GM23248 (cell line): ENCODE results near the gene ACOT7. TPM values are rescaled to one million over a fixed set of nuclear protein-coding genes. Genes with fewer than 3 reads are reported as not detected.

Experiments
- DNase-seq: peaks from one replicate; pipeline ENCODE4 v3.0.0-alpha.2; 2015
- H2AFZ ChIP-seq: fragments of 200-600 bp; sonication (generic); 2 replicates; pipeline ENCODE4 v1.6.1; 2016; ENCODE audit warnings: antibody characterized with exemption
- H3F3A ChIP-seq: fragments of 200-600 bp; sonication (generic); 2 replicates; pipeline ENCODE4 v1.6.1; 2016; ENCODE audit warnings: mild to moderate bottlenecking, antibody characterized with exemption, mixed run types; ENCODE audit not compliant: insufficient read depth
- H3K27ac ChIP-seq: fragments of 200-600 bp; sonication (generic); 2 replicates; pipeline ENCODE4 v1.5.1; 2016; ENCODE audit warnings: mild to moderate bottlenecking
- H3K27me3 ChIP-seq: fragments of 200-600 bp; sonication (generic); replicated peaks from 2 replicates; pipeline ENCODE4 v1.6.1; 2016; ENCODE audit warnings: mild to moderate bottlenecking; ENCODE audit not compliant: insufficient read depth
- H3K36me3 ChIP-seq: fragments of 200-600 bp; sonication (generic); 2 replicates; pipeline ENCODE4 v1.6.1; 2016; ENCODE audit warnings: low read depth, mild to moderate bottlenecking
- H3K4me1 ChIP-seq: fragments of 200-600 bp; sonication (generic); 2 replicates; pipeline ENCODE4 v1.6.1; 2016; ENCODE audit warnings: mild to moderate bottlenecking; ENCODE audit not compliant: insufficient read depth
- H3K4me2 ChIP-seq: fragments of 200-600 bp; sonication (generic); one replicate; pipeline ENCODE4 v1.6.1; 2016; ENCODE audit warnings: mild to moderate bottlenecking; ENCODE audit not compliant: unreplicated experiment
- H3K4me3 ChIP-seq: fragments of 200-600 bp; sonication (generic); 2 replicates; pipeline ENCODE4 v1.5.1; 2016; ENCODE audit warnings: mild to moderate bottlenecking
- H3K79me2 ChIP-seq: fragments of 200-600 bp; sonication (generic); 2 replicates; pipeline ENCODE4 v1.6.1; 2016; ENCODE audit warnings: mild to moderate bottlenecking; ENCODE audit not compliant: insufficient read depth
- H3K9ac ChIP-seq: fragments of 200-600 bp; sonication (generic); 2 replicates; pipeline ENCODE4 v1.6.1; 2016; ENCODE audit warnings: mild to moderate bottlenecking
- H3K9me2 ChIP-seq: fragments of 200-600 bp; sonication (generic); 2 replicates; pipeline ENCODE4 v1.6.1; 2016; ENCODE audit warnings: mixed run types, mild to moderate bottlenecking, moderate library complexity; ENCODE audit not compliant: insufficient read depth
- H3K9me3 ChIP-seq: fragments of 200-600 bp; sonication (generic); one replicate; pipeline ENCODE4 v1.6.1; 2017; ENCODE audit warnings: low read depth
- H4K20me1 ChIP-seq: fragments of 200-600 bp; sonication (generic); 2 replicates; pipeline ENCODE4 v1.6.0; 2016; ENCODE audit not compliant: insufficient read depth
- EZH2 ChIP-seq: fragments of 200-600 bp; sonication (generic); IDR thresholded peaks from 2 replicates; pipeline ENCODE4 v1.6.1; 2018; ENCODE audit warnings: antibody characterized with exemption, mild to moderate bottlenecking; ENCODE audit not compliant: insufficient read depth, poor library complexity, severe bottlenecking
- EZH2phosphoT487 ChIP-seq: fragments of 200-600 bp; sonication (generic); IDR thresholded peaks from 2 replicates; pipeline ENCODE4 v1.6.1; 2018; ENCODE audit warnings: antibody characterized with exemption, moderate library complexity, mild to moderate bottlenecking, low read depth; ENCODE audit not compliant: insufficient read depth
- WGBS, 2 experiments: methylation state at CpG; one replicate each; pipeline ENCODE4 v1.1.6; 2015 to 2017; ENCODE audit warnings: low lambda C conversion rate in 2 of 2, low coverage in 1 of 2; ENCODE audit errors: missing lambda C conversion rate in 2 of 2; 5-methylcytosine and 5-hydroxymethylcytosine counted together
- in situ Hi-C: fragments of 300-500 bp; cut with MboI; formaldehyde crosslinking; loops from 2 replicates; pipeline ENCODE4 v1.15.0; 2020
- polyA plus RNA-seq: library from polyadenylated mRNA; unstranded; fragments of >200 nt; fragmentation: Nextera tagmentation; extraction: Ambion mirVana; gene quantifications from 2 replicates; pipeline ENCODE4 v1.2.1, GENCODE V29; 2016
- total RNA-seq: library from RNA; depleted of rRNA; stranded (reverse); fragments of >200 nt; shearing (Covaris generic); gene quantifications from 2 replicates; pipeline ENCODE4 v1.2.3, GENCODE V29; 2014

The ACOT7 gene
- total and polyA plus RNA-seq, 2 experiments from 2014 or later = 25.7 to 74.7 TPM

- H3K79me2 ChIP-seq = no peaks in the 10 kb centered on the region
- peak within 1 kb of the TSS; percentile 80 for H2AFZ ChIP-seq
- TF ChIP-seq EZH2 (no peak), EZH2phosphoT487 (no peak)
- peak within 1 kb of the TSS; percentile 69 for H3K4me3 ChIP-seq
- H3K9me3 ChIP-seq = no peaks in the 10 kb centered on the region
- 2 to 3% methylated on average over 19 to 63 of the region's 78 CpGs for WGBS, 2 experiments
- no peak within 1 kb of the TSS for H3K27ac ChIP-seq
- peak within 1 kb of the TSS; percentile 67 for H3K4me2 ChIP-seq
- DNase-seq = peak; percentile 73
- H3K9ac ChIP-seq = peak within 1 kb of the TSS; percentile 36
- no peaks in the 10 kb centered on the region for H3K36me3 ChIP-seq
- H3K9me2 ChIP-seq = no peaks in the 10 kb centered on the region
- H3K4me1 ChIP-seq = peaks cover 8% of the 10 kb centered on the region; the same call in 1 of the 2 replicates
- H3F3A ChIP-seq = no peaks in the 10 kb centered on the region
- in situ Hi-C loops = no loop called here
- H4K20me1 ChIP-seq = no peaks in the 10 kb centered on the region
- H3K27me3 ChIP-seq = no peaks in the 10 kb centered on the region
Measured at GRCh38 chr1:6260961-6261614, 132.5 kb downstream of the ACOT7 start, which contains the start of gene GPR153. Gene GPR153, minus strand, starts transcription at chr1:6261098. Its CDS starts 6,193 bp downstream, at chr1:6254905.

GRCh38 chr1:6260433-6260934, 133.1 kb downstream of the ACOT7 start:
- H3K4me2 ChIP-seq = peak overlapping the region; percentile 67
- peak overlapping the region; percentile 39; the same call in 1 of the 2 replicates for H2AFZ ChIP-seq
- H4K20me1 ChIP-seq = no peaks in the 10 kb centered on the region
- H3K4me3 ChIP-seq = peak overlapping the region; percentile 69
- no peak for TF ChIP-seq EZH2phosphoT487
- TF ChIP-seq EZH2 = no peak
- H3K36me3 ChIP-seq = no peaks in the 10 kb centered on the region
- H3K9me3 ChIP-seq = no peaks in the 10 kb centered on the region
- H3K79me2 ChIP-seq = no peaks in the 10 kb centered on the region
- peak overlapping the region; percentile 36 for H3K9ac ChIP-seq
- no peaks in the 10 kb centered on the region for H3K9me2 ChIP-seq
- in situ Hi-C loops = no loop called here
- no peaks in the 10 kb centered on the region for H3F3A ChIP-seq
- peak; percentile 51 for DNase-seq
- 1 to 3% methylated on average over 31 to 57 of the region's 61 CpGs for WGBS, 2 experiments
- peaks cover 8% of the 10 kb centered on the region; the same call in 1 of the 2 replicates for H3K4me1 ChIP-seq
- H3K27ac ChIP-seq = no peak overlapping the region
- no peaks in the 10 kb centered on the region for H3K27me3 ChIP-seq

GRCh38 chr1:6259491-6260362, 133.8 kb downstream of the ACOT7 start:
- Histone ChIP-seq H3K27me3 (no peaks in the 10 kb centered on the region), H3F3A (no peaks in the 10 kb centered on the region), H3K36me3 (no peaks in the 10 kb centered on the region), H3K9me3 (no peaks in the 10 kb centered on the region), H3K27ac (no peak overlapping the region), H3K9ac (peak overlapping the region; percentile 36; the same call in 1 of the 2 replicates), H4K20me1 (no peaks in the 10 kb centered on the region), H3K4me3 (peak overlapping the region; percentile 69), H3K4me2 (peak overlapping the region; percentile 67), H3K79me2 (no peaks in the 10 kb centered on the region), H3K9me2 (no peaks in the 10 kb centered on the region), H3K4me1 (peaks cover 8% of the 10 kb centered on the region; the same call in 1 of the 2 replicates), H2AFZ (no peak overlapping the region)
- no peak for TF ChIP-seq EZH2phosphoT487
- no peak for TF ChIP-seq EZH2
- 3 to 5% methylated on average over 37 to 41 of the region's 46 CpGs for WGBS, 2 experiments
- in situ Hi-C loops = no loop called here
- DNase-seq = peak; percentile 94

GRCh38 chr1:6258675-6259074, 134.9 kb downstream of the ACOT7 start:
- in situ Hi-C loops = no loop called here
- no peaks in the 10 kb centered on the region for H4K20me1 ChIP-seq
- H3K9me2 ChIP-seq = no peaks in the 10 kb centered on the region
- no peak for DNase-seq
- H3K27ac ChIP-seq = no peak overlapping the region
- 80 to 85% methylated on average over 9 to 10 of the region's 10 CpGs for WGBS, 2 experiments
- H3K4me1 ChIP-seq = peaks cover 8% of the 10 kb centered on the region; the same call in 1 of the 2 replicates
- H3K9me3 ChIP-seq = no peaks in the 10 kb centered on the region
- TF ChIP-seq EZH2phosphoT487 (no peak), EZH2 (no peak)
- H3K79me2 ChIP-seq = no peaks in the 10 kb centered on the region
- no peak overlapping the region for H2AFZ ChIP-seq
- H3K36me3 ChIP-seq = no peaks in the 10 kb centered on the region
- no peak overlapping the region for H3K4me2 ChIP-seq
- H3K9ac ChIP-seq = no peak overlapping the region
- no peaks in the 10 kb centered on the region for H3F3A ChIP-seq
- no peaks in the 10 kb centered on the region for H3K27me3 ChIP-seq
- H3K4me3 ChIP-seq = no peak overlapping the region
